IMR-90 (cell line): ENCODE measurements around the gene CLDN9. TPM values are rescaled to one million over a fixed set of nuclear protein-coding genes. Genes with fewer than 3 reads are reported as not detected.

ENCODE experiments used
- ATAC-seq: fragments of 200-7000 bp; cut with Tn5 transposase; 2 replicates; pipeline ENCODE4 v1.9.1; 2020; ENCODE audit warnings: low read depth, mild to moderate bottlenecking, moderate library complexity
- BruUV-seq: library from RNA; stranded (reverse); fragments of 400-500 nt; replicated peaks from 2 replicates; lab custom pipeline; 2021; lab: Mats Ljungman, UMichigan
- CTCF ChIA-PET: fragments of 300-600 bp; formaldehyde crosslinking; extraction: SDS; loops from one replicate; lab custom pipeline; 2021; ENCODE audit warnings: antibody characterized with exemption; lab: Yijun Ruan, JAX
- POLR2A ChIA-PET: fragments of 300-600 bp; sonication (Branson Sonifier 250); formaldehyde crosslinking; loops from one replicate; lab custom pipeline; 2022; ENCODE audit warnings: antibody characterized with exemption; ENCODE audit not compliant: unreplicated experiment; lab: Charles Lee
- DNase-seq: peaks from one replicate; pipeline ENCODE4 v3.0.0; 2013
- H2AFZ ChIP-seq: replicated peaks from 2 replicates; pipeline ENCODE3; 2013; ENCODE audit warnings: low read length, mild to moderate bottlenecking; ENCODE audit not compliant: poor library complexity
- H2AK5ac ChIP-seq: 2 replicates; pipeline ENCODE4 v1.6.1; 2013; ENCODE audit warnings: low read depth, low read length, inconsistent platforms
- H2AK9ac ChIP-seq: replicated peaks from 2 replicates; pipeline ENCODE3; 2013; ENCODE audit warnings: mild to moderate bottlenecking, low read depth, low read length, moderate library complexity; ENCODE audit not compliant: poor library complexity
- H2BK120ac ChIP-seq: 2 replicates; pipeline ENCODE4 v1.6.1; 2013; ENCODE audit warnings: low read depth, low read length, inconsistent platforms
- H2BK15ac ChIP-seq: 3 replicates; pipeline ENCODE4 v1.6.1; 2013; ENCODE audit warnings: low read depth, low read length, inconsistent platforms
- H2BK20ac ChIP-seq: 2 replicates; pipeline ENCODE4 v1.6.1; 2013; ENCODE audit warnings: low read depth, mild to moderate bottlenecking, inconsistent platforms, low read length, moderate library complexity
- H2BK5ac ChIP-seq: 2 replicates; pipeline ENCODE4 v1.6.1; 2013; ENCODE audit warnings: mild to moderate bottlenecking, low read depth, low read length, inconsistent platforms; ENCODE audit not compliant: poor library complexity, severe bottlenecking
- H3K14ac ChIP-seq: replicated peaks from 2 replicates; pipeline ENCODE4 v1.6.1; 2013; ENCODE audit warnings: low read depth, low read length, inconsistent platforms
- H3K18ac ChIP-seq: 2 replicates; pipeline ENCODE4 v1.6.1; 2013; ENCODE audit warnings: low read depth, low read length, control low read depth
- H3K23ac ChIP-seq: 2 replicates; pipeline ENCODE4 v1.6.1; 2013; ENCODE audit warnings: low read depth, low read length, inconsistent platforms
- H3K27ac ChIP-seq: 2 replicates; pipeline ENCODE4 v1.5.1; 2013; ENCODE audit warnings: mild to moderate bottlenecking, control low read depth, low read length; ENCODE audit not compliant: insufficient read depth
- H3K27me3 ChIP-seq: 2 replicates; pipeline ENCODE4 v1.6.1; 2013; ENCODE audit warnings: low read length; ENCODE audit not compliant: control insufficient read depth, insufficient read depth
- H3K36me3 ChIP-seq: 2 replicates; pipeline ENCODE4 v1.6.1; 2013; ENCODE audit warnings: low read length, mixed read lengths; ENCODE audit not compliant: control insufficient read depth, insufficient read depth
- H3K4ac ChIP-seq: 2 replicates; pipeline ENCODE4 v1.6.1; 2013; ENCODE audit warnings: low read depth, low read length, inconsistent platforms
- H3K4me1 ChIP-seq: 2 replicates; pipeline ENCODE4 v1.6.1; 2013; ENCODE audit warnings: low read length, mixed read lengths; ENCODE audit not compliant: control insufficient read depth, insufficient read depth
- H3K4me2 ChIP-seq: 2 replicates; pipeline ENCODE4 v1.6.1; 2013; ENCODE audit warnings: low read depth, mild to moderate bottlenecking, control low read depth, low read length, moderate library complexity
- H3K4me3 ChIP-seq: 2 replicates; pipeline ENCODE4 v1.5.1; 2013; ENCODE audit warnings: low read depth, mild to moderate bottlenecking, control low read depth, low read length, moderate library complexity; ENCODE audit not compliant: insufficient read depth
- H3K56ac ChIP-seq: 2 replicates; pipeline ENCODE4 v1.6.1; 2013; ENCODE audit warnings: low read length, inconsistent platforms; ENCODE audit not compliant: insufficient read depth; ENCODE audit errors: extremely low read depth
- H3K79me1 ChIP-seq, 2 experiments: 2 replicates each; pipeline ENCODE4 v1.6.1; 2013; ENCODE audit warnings: low read length in 2 of 2, inconsistent platforms in 1 of 2, low read depth in 1 of 2
- H3K9ac ChIP-seq: 2 replicates; pipeline ENCODE4 v1.6.1; 2013; ENCODE audit warnings: low read depth, low read length, control low read depth
- H3K9me1 ChIP-seq: 2 replicates; pipeline ENCODE4 v1.6.1; 2013; ENCODE audit warnings: low read length, inconsistent platforms; ENCODE audit not compliant: insufficient read depth
- H3K9me3 ChIP-seq: 2 replicates; pipeline ENCODE4 v1.6.1; 2013; ENCODE audit warnings: low read length; ENCODE audit not compliant: control insufficient read depth, insufficient read depth
- H4K20me1 ChIP-seq: 2 replicates; pipeline ENCODE4 v1.6.1; 2013; ENCODE audit warnings: low read length, inconsistent platforms; ENCODE audit not compliant: insufficient read depth
- H4K5ac ChIP-seq: 2 replicates; pipeline ENCODE4 v1.6.1; 2013; ENCODE audit warnings: mild to moderate bottlenecking, low read depth, low read length, control low read depth
- H4K8ac ChIP-seq, 2 experiments: 2 replicates each; pipeline ENCODE4 v1.6.1; 2013; ENCODE audit warnings: low read depth in 2 of 2, low read length in 2 of 2, control low read depth in 1 of 2, inconsistent platforms in 1 of 2
- H4K91ac ChIP-seq: 2 replicates; pipeline ENCODE4 v1.6.1; 2013; ENCODE audit warnings: low read depth, low read length, inconsistent platforms; ENCODE audit not compliant: insufficient read depth
- BHLHE40 ChIP-seq: fragments of 150-350 bp; IDR thresholded peaks from 2 replicates; pipeline ENCODE4 v1.6.1; 2016; ENCODE audit warnings: mild to moderate bottlenecking, low read depth, low read length
- CEBPB ChIP-seq: IDR thresholded peaks from 2 replicates; pipeline ENCODE4 v1.6.1; 2012; ENCODE audit warnings: low read depth, low read length, improper control_type of control experiment
- CHD1 ChIP-seq: IDR thresholded peaks from 2 replicates; pipeline ENCODE4 v1.6.1; 2012; ENCODE audit warnings: low read depth, low read length, improper control_type of control experiment
- CTCF ChIP-seq: conservative IDR thresholded peaks from 2 replicates; pipeline ENCODE4 v1.5.1; 2012; ENCODE audit warnings: mild to moderate bottlenecking, low read depth, low read length, improper control_type of control experiment
- ELK1 ChIP-seq: fragments of 150-350 bp; IDR thresholded peaks from 2 replicates; pipeline ENCODE4 v1.6.1; 2016; ENCODE audit warnings: low read depth, mild to moderate bottlenecking, low read length, moderate library complexity, borderline replicate concordance
- FOS ChIP-seq: fragments of 150-350 bp; IDR thresholded peaks from 2 replicates; pipeline ENCODE4 v1.6.1; 2016; ENCODE audit warnings: low read depth, low read length
- MAFK ChIP-seq: IDR thresholded peaks from 2 replicates; pipeline ENCODE4 v1.6.1; 2012; ENCODE audit warnings: low read depth, low read length, improper control_type of control experiment
- MAZ ChIP-seq: IDR thresholded peaks from 2 replicates; pipeline ENCODE4 v1.6.1; 2012; ENCODE audit warnings: low read depth, mild to moderate bottlenecking, low read length, improper control_type of control experiment, moderate library complexity, borderline replicate concordance
- MXI1 ChIP-seq: IDR thresholded peaks from 2 replicates; pipeline ENCODE4 v1.6.1; 2012; ENCODE audit warnings: low read depth, mild to moderate bottlenecking, low read length, moderate library complexity, borderline replicate concordance
- NFE2L2 ChIP-seq: fragments of 150-350 bp; IDR thresholded peaks from 2 replicates; pipeline ENCODE4 v1.6.1; 2016; ENCODE audit warnings: low read depth, mild to moderate bottlenecking, low read length
- POLR2A ChIP-seq: IDR thresholded peaks from 2 replicates; pipeline ENCODE4 v1.6.1; 2012; ENCODE audit warnings: mild to moderate bottlenecking, low read depth, low read length
- RAD21 ChIP-seq: IDR thresholded peaks from 2 replicates; pipeline ENCODE4 v1.6.1; 2012; ENCODE audit warnings: low read length, improper control_type of control experiment
- RCOR1 ChIP-seq: IDR thresholded peaks from 2 replicates; pipeline ENCODE4 v1.6.1; 2012; ENCODE audit warnings: mild to moderate bottlenecking, low read length, improper control_type of control experiment; ENCODE audit not compliant: insufficient replicate concordance
- RFX5 ChIP-seq: IDR thresholded peaks from 2 replicates; pipeline ENCODE4 v1.8.0; 2012; ENCODE audit warnings: low read depth, mild to moderate bottlenecking, low read length, moderate library complexity
- SMC3 ChIP-seq: fragments of 150-350 bp; IDR thresholded peaks from 2 replicates; pipeline ENCODE4 v1.6.1; 2016; ENCODE audit warnings: low read depth, mild to moderate bottlenecking, antibody characterized with exemption, low read length, moderate library complexity
- WGBS, 2 experiments: methylation state at CpG; one replicate each; pipeline versions ENCODE4 v1.1.5 to v1.1.7; 2013; ENCODE audit warnings: missing lambda C conversion rate in 2 of 2; ENCODE audit not compliant: insufficient read length in 1 of 2; ENCODE audit errors: extremely low coverage in 2 of 2; 5-methylcytosine and 5-hydroxymethylcytosine counted together
- dilution Hi-C: fragments of 300-500 bp; cut with HindIII; formaldehyde crosslinking; loops from one replicate; pipeline ENCODE4 v1.14.3; 2018; ENCODE audit warnings: low sequenced_read_pairs; ENCODE audit not compliant: unreplicated experiment
- in situ Hi-C: fragments of 300-500 bp; cut with MboI; formaldehyde crosslinking; loops from 3 replicates; pipeline ENCODE4 v1.14.3; 2019; ENCODE audit warnings: low sequenced_read_pairs, inconsistent platforms, mixed read lengths
- intact Hi-C: fragments of 100-400 bp; cut with micrococcal nuclease; formaldehyde crosslinking; loops from 2 replicates; pipeline ENCODE4 v1.10.0; 2022
- polyA plus RNA-seq, 3 experiments: library from polyadenylated mRNA; depleted of rRNA; stranded (reverse); fragments of >200 nt; gene quantifications; 2 replicates each; pipeline ENCODE4 v1.2.3, GENCODE V29; 2012; ENCODE audit warnings: low replicate concordance in 1 of 3
- total RNA-seq: library from RNA; depleted of rRNA; stranded (reverse); fragments of >200 nt; gene quantifications from 2 replicates; pipeline ENCODE4 v1.2.3, GENCODE V29; 2012
- TF ChIP-seq, protein P1 (sequence below): fragments of 150-350 bp; IDR thresholded peaks from 2 replicates; pipeline ENCODE4 v1.6.1; 2017; ENCODE audit warnings: mild to moderate bottlenecking, antibody characterized with exemption, low read length, low read depth

The CLDN9 gene
- total and polyA plus RNA-seq, 2 of the 4 experiments (the other 2 are of a cell fraction), result 0.05 TPM; not detected in 1

GRCh38 chr16:2977440-2977839 is 35.3 kb upstream of the CLDN9 start:
- dilution Hi-C loops, result no loop called here
- no TSS peak for BruUV-seq
- H3K36me3 ChIP-seq, result no peaks in the 10 kb centered on the region

More at GRCh38 chr16:2977440-2977839, 35.3 kb upstream of the CLDN9 start:
- no peak overlapping the region for H4K5ac ChIP-seq
- TF ChIP-seq SMC3, result no peak
- no peak for TF ChIP-seq CTCF
- no peak for TF ChIP-seq FOS
- TF ChIP-seq RFX5, result no peak
- TF ChIP-seq NFE2L2, result no peak
- no peak for TF ChIP-seq MAFK
- TF ChIP-seq CHD1, result no peak
- TF ChIP-seq MAZ, result no peak
- no peak for TF ChIP-seq RCOR1
- no peak for TF ChIP-seq BHLHE40
- TF ChIP-seq MXI1, result no peak
- no peak for TF ChIP-seq ELK1
- TF ChIP-seq, protein P1, sequence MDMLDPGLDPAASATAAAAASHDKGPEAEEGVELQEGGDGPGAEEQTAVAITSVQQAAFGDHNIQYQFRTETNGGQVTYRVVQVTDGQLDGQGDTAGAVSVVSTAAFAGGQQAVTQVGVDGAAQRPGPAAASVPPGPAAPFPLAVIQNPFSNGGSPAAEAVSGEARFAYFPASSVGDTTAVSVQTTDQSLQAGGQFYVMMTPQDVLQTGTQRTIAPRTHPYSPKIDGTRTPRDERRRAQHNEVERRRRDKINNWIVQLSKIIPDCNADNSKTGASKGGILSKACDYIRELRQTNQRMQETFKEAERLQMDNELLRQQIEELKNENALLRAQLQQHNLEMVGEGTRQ, result no peak
- TF ChIP-seq CEBPB, result no peak
- TF ChIP-seq RAD21, result no peak
- no peak for TF ChIP-seq POLR2A
- H2BK5ac ChIP-seq, result no peak overlapping the region
- H4K20me1 ChIP-seq, result peaks cover 1% of the 10 kb centered on the region; the same call in 1 of the 2 replicates
- H3K27me3 ChIP-seq, result no peaks in the 10 kb centered on the region
- no peak overlapping the region for H3K4ac ChIP-seq
- intact Hi-C loops (no loop called here), in situ Hi-C loops (no loop called here)
- H3K56ac ChIP-seq, result no peak overlapping the region
- no peak overlapping the region for H4K8ac ChIP-seq
- DNase-seq (no peak), ATAC-seq (no peak)
- H3K79me1 ChIP-seq, result peaks cover 14 to 22% of the 10 kb centered on the region in 2 experiments
- H3K4me1 ChIP-seq, result peaks cover 4% of the 10 kb centered on the region
- H2BK15ac ChIP-seq, result no peak overlapping the region
- H3K27ac ChIP-seq, result no peak overlapping the region
- no peak overlapping the region for H3K9ac ChIP-seq
- ChIA-PET POLR2A (no interaction called here), CTCF (no interaction called here)
- H3K14ac ChIP-seq, result no peak overlapping the region
- no peak overlapping the region for H2BK20ac ChIP-seq
- no peak overlapping the region for H3K23ac ChIP-seq
- H2AK9ac ChIP-seq, result no peak overlapping the region
- no peak overlapping the region for H3K4me2 ChIP-seq
- no peaks in the 10 kb centered on the region for H3K9me3 ChIP-seq
- WGBS, 2 experiments, result 46% methylated on average over 4 of the region's 6 CpGs; no CpG with 5 or more reads in 1 of the 2 experiments
- 0 out of 2 replicates have a peak, but pooled peaks cover 4% of the 10 kb centered on the region for H3K9me1 ChIP-seq
- H3K4me3 ChIP-seq, result no peak overlapping the region
- no peak overlapping the region for H3K18ac ChIP-seq
- no peak overlapping the region for H2AK5ac ChIP-seq
- peak overlapping the region; percentile 7 for H2AFZ ChIP-seq
- no peak overlapping the region for H2BK120ac ChIP-seq
- H4K91ac ChIP-seq, result no peak overlapping the region
